Tibial artery (tissue), 4 donors: ENCODE data around the gene PAQR9.

Source experiments
- DNase-seq, 2 donors: peaks; one replicate each; pipeline ENCODE4 v3.0.0-alpha.2; 2019
- H3K27ac ChIP-seq, 2 donors: fragments of 200-600 bp; sonication (generic) in 1 of 2; 1 replicate in 1 of 2; 2 replicates in 1 of 2; pipeline ENCODE4 v1.5.1; 2018 to 2019; ENCODE audit warnings: mild to moderate bottlenecking in 1 of 2
- H3K27me3 ChIP-seq, 2 donors: fragments of 200-600 bp; sonication (generic) in 1 of 2; one replicate each; pipeline versions ENCODE4 v1.5.1 to v1.6.0; 2016 to 2019
- H3K36me3 ChIP-seq, 3 donors: fragments of 200-600 bp; sonication (generic) in 2 of 3; one replicate each; pipeline ENCODE4 v1.5.1; 2016 to 2019; ENCODE audit warnings: mild to moderate bottlenecking in 2 of 3
- H3K4me1 ChIP-seq, 4 donors: fragments of 200-600 bp; sonication (generic) in 2 of 4; 1 replicate in 3 of 4; 2 replicates in 1 of 4; pipeline ENCODE4 v1.5.1; 2016 to 2019
- H3K4me3 ChIP-seq, 2 donors: fragments of 200-600 bp; sonication (generic) in 1 of 2; 1 replicate in 1 of 2; 2 replicates in 1 of 2; pipeline ENCODE4 v1.5.1; 2018 to 2019; ENCODE audit warnings: mild to moderate bottlenecking in 2 of 2
- H3K9me3 ChIP-seq, 3 donors: fragments of 200-600 bp; sonication (generic) in 1 of 3; one replicate each; pipeline ENCODE4 v1.5.1; 2016 to 2019
- intact Hi-C: fragments of 100-400 bp; cut with DNase I; formaldehyde crosslinking; loops from one replicate; pipeline ENCODE4 v1.15.0; 2023; ENCODE audit warnings: low total_unique reads
- TF ChIP-seq, protein P1 (sequence below), 2 experiments: fragments of 200-600 bp in 1 of 2; fragments of 450-650 bp in 1 of 2; IDR thresholded peaks; one replicate each; pipeline ENCODE4 v1.5.1; 2017 to 2019; ENCODE audit warnings: antibody characterized with exemption in 2 of 2, mild to moderate bottlenecking in 1 of 2, moderate library complexity in 1 of 2

The PAQR9 gene

DNA sequence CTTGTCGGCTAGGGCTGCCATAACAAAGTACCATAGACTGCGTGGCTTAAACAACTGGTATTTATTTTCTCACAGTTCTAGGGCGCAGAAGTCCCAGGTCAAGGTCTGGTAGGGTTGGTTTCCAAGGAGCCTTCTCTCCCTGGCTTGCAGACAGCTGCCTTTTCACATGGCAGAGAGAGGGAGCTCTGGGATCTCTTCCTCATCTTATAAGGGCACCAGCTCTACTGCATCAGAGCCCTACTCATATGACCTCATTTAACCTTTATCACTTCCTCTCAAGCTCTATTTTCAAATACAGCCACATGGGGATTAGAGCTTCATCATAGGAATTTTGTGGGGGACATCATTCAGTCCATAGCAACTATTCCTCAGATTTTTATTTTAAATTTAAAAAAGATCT, 17.6 kb upstream of the PAQR9 start:
- Histone ChIP-seq H3K4me1 (peaks cover 0 to 6% (median 2%) of the 10 kb centered on the region in 4 donors), H3K4me3 (no peak overlapping the region), H3K9me3 (no peaks in the 10 kb centered on the region), H3K36me3 (no peaks in the 10 kb centered on the region), H3K27me3 (peaks cover 0 to 11% of the 10 kb centered on the region in 2 donors), H3K27ac (no peak overlapping the region)
- DNase-seq, result no peak
- intact Hi-C loops, result loop anchor here (5.0 kb wide), 1 partner anchor 154 kb away; no protein-coding TSS in a partner anchor
- TF ChIP-seq, protein P1, sequence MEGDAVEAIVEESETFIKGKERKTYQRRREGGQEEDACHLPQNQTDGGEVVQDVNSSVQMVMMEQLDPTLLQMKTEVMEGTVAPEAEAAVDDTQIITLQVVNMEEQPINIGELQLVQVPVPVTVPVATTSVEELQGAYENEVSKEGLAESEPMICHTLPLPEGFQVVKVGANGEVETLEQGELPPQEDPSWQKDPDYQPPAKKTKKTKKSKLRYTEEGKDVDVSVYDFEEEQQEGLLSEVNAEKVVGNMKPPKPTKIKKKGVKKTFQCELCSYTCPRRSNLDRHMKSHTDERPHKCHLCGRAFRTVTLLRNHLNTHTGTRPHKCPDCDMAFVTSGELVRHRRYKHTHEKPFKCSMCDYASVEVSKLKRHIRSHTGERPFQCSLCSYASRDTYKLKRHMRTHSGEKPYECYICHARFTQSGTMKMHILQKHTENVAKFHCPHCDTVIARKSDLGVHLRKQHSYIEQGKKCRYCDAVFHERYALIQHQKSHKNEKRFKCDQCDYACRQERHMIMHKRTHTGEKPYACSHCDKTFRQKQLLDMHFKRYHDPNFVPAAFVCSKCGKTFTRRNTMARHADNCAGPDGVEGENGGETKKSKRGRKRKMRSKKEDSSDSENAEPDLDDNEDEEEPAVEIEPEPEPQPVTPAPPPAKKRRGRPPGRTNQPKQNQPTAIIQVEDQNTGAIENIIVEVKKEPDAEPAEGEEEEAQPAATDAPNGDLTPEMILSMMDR (IDR thresholded peaks at IDR 0.05), result no peak

DNA sequence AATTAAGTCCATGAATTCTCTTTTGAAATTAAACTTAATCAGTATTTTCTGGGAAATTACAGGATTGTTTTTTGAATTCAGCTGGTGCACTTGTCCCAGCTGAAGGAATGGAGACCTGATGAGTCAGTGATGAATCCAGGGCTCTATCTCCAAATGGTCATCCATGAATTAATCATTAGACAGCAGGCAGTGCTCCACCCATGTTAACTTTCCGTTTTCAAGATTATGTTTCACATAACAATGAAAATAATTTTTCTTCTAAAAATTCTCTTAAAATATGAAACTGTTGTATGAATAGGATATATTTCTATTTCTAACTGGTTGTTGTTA, 13.9 kb upstream of the PAQR9 start:
- TF ChIP-seq, protein P1 (IDR thresholded peaks at IDR 0.05), result no peak
- intact Hi-C loops, result no loop called here
- H3K27me3 ChIP-seq, result peaks cover 0 to 6% of the 10 kb centered on the region in 2 donors
- no peaks in the 10 kb centered on the region for H3K9me3 ChIP-seq
- H3K27ac ChIP-seq, result no peak overlapping the region
- no peak overlapping the region for H3K4me3 ChIP-seq
- DNase-seq, result no peak
- peaks cover 0 to 6% (median 2%) of the 10 kb centered on the region in 4 donors for H3K4me1 ChIP-seq
- no peaks in the 10 kb centered on the region for H3K36me3 ChIP-seq

DNA sequence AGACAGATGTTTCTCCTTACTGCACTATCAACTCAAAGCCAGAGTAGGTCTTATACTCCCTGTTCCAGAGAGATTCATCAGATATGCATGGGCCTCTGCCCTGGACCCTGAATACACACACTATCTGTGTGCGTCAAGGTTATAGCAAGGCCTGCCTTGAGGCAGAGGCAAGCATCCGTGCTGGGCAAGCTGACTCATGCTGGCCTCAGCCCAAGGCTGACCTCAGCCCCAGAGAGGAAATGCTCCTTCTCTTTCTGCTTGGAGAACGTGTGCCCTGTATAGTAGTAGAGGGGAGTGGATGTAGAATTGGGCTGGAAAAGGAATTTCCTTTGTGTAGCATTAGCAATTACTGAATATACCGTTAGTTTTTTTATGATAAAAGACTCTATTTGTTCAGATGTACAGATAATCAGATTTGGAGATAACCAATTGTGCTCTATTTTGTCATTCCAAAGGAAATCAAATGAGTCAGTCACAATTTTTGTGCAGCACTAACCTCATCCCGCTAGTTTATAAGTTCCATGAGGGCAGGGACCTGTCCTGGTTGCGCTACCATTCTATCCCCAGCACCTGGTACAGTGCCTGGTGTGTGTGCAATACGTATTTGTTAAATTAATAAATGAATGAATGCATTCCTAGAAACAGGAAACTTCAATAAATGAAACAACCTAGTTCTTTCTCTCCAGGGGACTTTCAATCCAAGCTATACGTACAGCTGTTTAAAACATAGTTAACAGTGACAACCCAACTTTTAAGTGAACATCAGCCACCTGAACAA, 13.3 kb upstream of the PAQR9 start:
- no peak overlapping the region for H3K4me3 ChIP-seq
- TF ChIP-seq, protein P1 (IDR thresholded peaks at IDR 0.05), result no peak
- H3K9me3 ChIP-seq, result no peaks in the 10 kb centered on the region
- intact Hi-C loops, result no loop called here
- no peak overlapping the region for H3K27ac ChIP-seq
- H3K27me3 ChIP-seq, result peaks cover 0 to 6% of the 10 kb centered on the region in 2 donors
- no peaks in the 10 kb centered on the region for H3K36me3 ChIP-seq
- DNase-seq, result peak; percentile 71 to 84
- H3K4me1 ChIP-seq, result peaks cover 0 to 6% (median 2%) of the 10 kb centered on the region in 4 donors

DNA sequence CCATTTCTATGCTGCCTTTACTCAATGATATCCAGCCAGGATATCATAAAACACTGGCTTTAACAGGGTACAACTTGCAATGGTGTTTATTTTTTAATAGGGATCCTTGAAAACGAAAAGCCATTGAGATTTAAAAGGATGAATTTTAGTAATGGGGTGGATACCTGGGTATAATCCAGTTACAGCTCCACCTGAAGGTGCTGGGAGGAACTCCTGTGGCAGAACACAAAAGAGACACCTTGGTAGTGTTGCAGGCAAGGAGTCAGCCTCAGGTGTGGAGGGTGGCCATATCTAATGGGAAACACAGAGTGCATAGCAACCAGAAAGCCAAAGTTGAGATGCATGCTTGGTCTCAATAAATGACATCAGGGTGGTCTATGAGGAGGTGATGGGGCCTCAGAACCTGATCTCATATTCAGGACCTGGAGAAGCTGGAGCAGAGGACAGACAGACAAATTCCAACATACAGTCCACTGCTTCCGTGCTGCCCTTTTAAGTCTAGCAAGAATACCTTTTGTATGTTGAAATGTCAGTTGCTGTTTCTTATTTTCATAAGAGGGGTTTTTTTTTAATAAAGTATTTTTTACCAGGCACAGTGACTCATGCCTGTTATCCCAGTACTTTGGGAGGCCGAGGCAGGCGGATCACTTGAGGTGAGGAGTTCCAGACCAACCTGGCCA, 12.0 kb upstream of the PAQR9 start:
- H3K36me3 ChIP-seq, result no peaks in the 10 kb centered on the region
- H3K4me1 ChIP-seq, result peaks cover 0 to 6% (median 2%) of the 10 kb centered on the region in 4 donors
- TF ChIP-seq, protein P1 (IDR thresholded peaks at IDR 0.05), result no peak
- no peak overlapping the region for H3K27ac ChIP-seq
- intact Hi-C loops, result no loop called here
- H3K9me3 ChIP-seq, result no peaks in the 10 kb centered on the region
- no peak overlapping the region for H3K4me3 ChIP-seq
- no peak for DNase-seq
- H3K27me3 ChIP-seq, result no peaks in the 10 kb centered on the region

DNA sequence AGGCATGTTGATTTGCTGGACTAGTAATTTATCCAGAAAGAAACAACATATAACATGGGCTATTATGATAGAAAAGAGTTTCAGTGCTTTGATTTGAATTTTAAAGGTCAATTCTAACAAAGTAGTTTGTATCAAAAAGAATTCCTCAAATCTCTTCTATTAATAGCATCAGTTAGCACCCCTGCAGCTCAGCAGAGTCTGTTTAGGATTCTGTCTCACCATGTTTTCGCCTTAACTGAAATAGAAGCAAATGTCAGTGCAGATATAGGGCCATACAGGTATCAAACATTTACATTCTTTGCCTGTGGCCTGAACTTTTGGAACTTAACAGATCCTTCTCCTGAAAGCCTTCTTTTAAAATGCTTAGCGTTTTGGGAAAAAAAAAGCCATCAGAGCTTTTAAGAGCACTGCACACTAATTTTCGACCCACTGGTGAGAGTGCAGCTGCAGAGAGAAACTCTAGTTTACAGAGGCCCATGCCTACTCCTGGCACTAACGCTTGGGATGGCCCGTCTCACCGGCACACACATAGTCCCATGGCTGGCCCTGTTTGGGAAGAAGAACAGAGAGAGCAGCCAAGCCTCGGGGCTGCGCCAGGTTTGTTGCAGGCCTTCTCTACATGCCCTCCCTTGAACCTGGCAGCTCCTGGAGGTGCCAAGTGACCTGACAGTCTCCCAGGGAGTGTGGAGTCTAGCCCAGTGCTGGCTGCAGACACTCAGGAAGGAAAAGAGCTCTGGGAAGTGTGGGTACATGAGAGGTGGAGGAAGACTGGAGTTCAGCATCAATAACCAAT, 9.9 kb upstream of the PAQR9 start:
- Histone ChIP-seq H3K27ac (no peak overlapping the region), H3K4me1 (peaks cover 0 to 6% (median 2%) of the 10 kb centered on the region in 4 donors), H3K36me3 (no peaks in the 10 kb centered on the region), H3K4me3 (no peak overlapping the region), H3K9me3 (no peaks in the 10 kb centered on the region), H3K27me3 (no peaks in the 10 kb centered on the region)
- no peak for DNase-seq
- TF ChIP-seq, protein P1 (IDR thresholded peaks at IDR 0.05), result no peak
- intact Hi-C loops, result loop anchor here (5.0 kb wide), 1 partner anchor 366 kb away; no protein-coding TSS in a partner anchor
